Nucleus accumbens (tissue), 56 donors: ENCODE data around the gene OMP.
"Not testable (repeated sequence)": the region's sequence is repeated elsewhere in the genome, so short reads cannot be mapped to it uniquely, and the experiment has no call there.

Source experiments
- DNase-seq, 56 donors: peaks; one replicate each; lab custom pipeline; 2025; lab: John Stamatoyannopoulos, UW

Gene OMP

GRCh38 chr11:77102246-77103210, at the start of gene OMP:
Gene OMP, plus strand, starts transcription at chr11:77102840. Its CDS starts 0 bp downstream, at chr11:77102840.
- no peak for DNase-seq

GRCh38 chr11:77053217-77054015, 49.2 kb upstream of the OMP start:
- DNase-seq, result no peak

- DNase-seq, result no peak
Measured at GRCh38 chr11:77054084-77054483, 48.6 kb upstream of the OMP start.

- DNase-seq, result no peak
Measured at GRCh38 chr11:77055101-77055561, 47.5 kb upstream of the OMP start.

- no peak for DNase-seq
Measured at GRCh38 chr11:77055913-77056312, 46.7 kb upstream of the OMP start.

GRCh38 chr11:77056814-77057402, 45.7 kb upstream of the OMP start:
- no peak for DNase-seq

- no peak for DNase-seq
Measured at GRCh38 chr11:77057938-77058474, 44.6 kb upstream of the OMP start.

GRCh38 chr11:77058900-77059299, 43.7 kb upstream of the OMP start:
- no peak for DNase-seq

- no peak for DNase-seq
Measured at GRCh38 chr11:77059806-77060205, 42.8 kb upstream of the OMP start.

- DNase-seq, result no peak
Measured at GRCh38 chr11:77060234-77060633, 42.4 kb upstream of the OMP start.

GRCh38 chr11:77061258-77061657, 41.4 kb upstream of the OMP start:
- not testable (repeated sequence) for DNase-seq

- no peak for DNase-seq
Measured at GRCh38 chr11:77062924-77063323, 39.7 kb upstream of the OMP start.

GRCh38 chr11:77063407-77063806, 39.2 kb upstream of the OMP start:
- DNase-seq, result no peak

GRCh38 chr11:77063861-77064260, 38.8 kb upstream of the OMP start:
- DNase-seq, result no peak

GRCh38 chr11:77064648-77065217, 37.9 kb upstream of the OMP start:
- DNase-seq, result no peak

- DNase-seq, result peak in 14 of 56 donors; percentile 49 to 66 (median 56)
Measured at GRCh38 chr11:77065878-77066228, 36.8 kb upstream of the OMP start.

- peak in 55 of 56 donors; percentile 51 to 96 (median 88) for DNase-seq
Measured at GRCh38 chr11:77066229-77067042, 36.2 kb upstream of the OMP start, which contains the start of gene CAPN5. Gene CAPN5, plus strand, starts transcription at chr11:77066971. Its CDS starts 17,916 bp downstream, at chr11:77084887.

- no peak for DNase-seq
Measured at GRCh38 chr11:77067861-77068443, 34.7 kb upstream of the OMP start.
